GM18858 (cell line): ENCODE data around the gene HMGCS2.

Source experiments
- ATAC-seq: cut with Tn5 transposase; IDR thresholded peaks from one replicate; pipeline ENCODE4 v1.9.1; 2021; ENCODE audit not compliant: unreplicated experiment

Gene HMGCS2

GRCh38 chr1:119762953-119763352 is 5.8 kb downstream of the HMGCS2 start:
- ATAC-seq: no peak

DNA sequence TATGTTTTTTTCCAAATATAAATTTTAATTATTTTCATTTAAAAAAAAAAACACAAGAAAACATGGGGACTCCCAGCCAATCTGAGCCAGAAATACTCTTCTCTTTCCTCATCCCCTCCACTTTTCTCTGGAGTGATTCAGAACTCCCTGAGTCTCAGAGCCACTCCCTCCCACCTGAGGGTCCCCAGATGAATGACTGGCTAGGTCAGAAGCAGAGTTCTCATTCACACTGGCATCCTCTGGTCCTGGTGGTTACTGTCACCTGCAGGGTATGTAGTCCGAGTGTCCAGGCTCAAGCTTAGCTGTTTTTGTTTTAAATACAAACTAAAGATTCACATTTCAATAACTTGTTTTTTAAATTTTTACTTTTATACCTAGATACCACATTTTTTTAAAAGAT is 6.3 kb downstream of the HMGCS2 start:
- ATAC-seq: no peak

DNA sequence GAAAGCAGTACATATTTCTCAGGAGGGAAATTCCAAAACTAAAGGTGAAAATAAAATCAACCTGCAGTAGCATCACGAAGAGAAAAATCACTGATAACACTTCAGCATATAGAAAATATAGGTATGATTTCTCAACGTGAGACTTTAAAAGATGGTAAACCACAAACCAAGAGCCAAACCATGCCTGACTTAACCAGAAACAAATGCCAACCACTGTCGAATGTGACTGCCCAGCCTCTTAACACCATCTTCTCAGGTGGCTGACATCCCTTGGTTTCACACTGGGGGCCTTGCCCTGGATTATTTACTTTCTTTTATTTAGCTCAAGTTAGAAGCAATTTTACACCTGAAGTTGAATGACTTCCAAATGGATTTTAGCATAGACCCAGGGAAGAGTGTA is 10.1 kb downstream of the HMGCS2 start:
- ATAC-seq: no peak

DNA sequence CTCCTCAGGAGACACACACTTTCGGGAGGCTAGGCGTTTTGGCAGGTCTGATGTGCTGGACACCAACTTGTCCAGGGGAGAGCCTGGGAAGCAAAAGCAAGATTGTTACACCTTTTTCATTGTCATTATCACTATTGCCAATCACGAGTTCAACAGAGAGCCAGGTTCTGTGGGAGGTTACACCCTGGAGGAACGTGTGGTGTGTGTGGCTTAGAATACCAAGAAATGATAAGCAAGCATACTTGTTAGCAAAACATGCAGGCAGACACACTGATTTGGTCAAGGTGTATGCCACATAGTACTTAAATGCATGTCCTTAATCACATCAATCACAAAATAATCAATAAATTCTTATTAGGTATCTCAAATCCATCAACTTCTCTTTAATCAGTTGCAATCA is 16.1 kb downstream of the HMGCS2 start:
- no peak for ATAC-seq

GRCh38 chr1:119748040-119748439 is 20.7 kb downstream of the HMGCS2 start:
- no peak for ATAC-seq

GRCh38 chr1:119747451-119747850 is 21.3 kb downstream of the HMGCS2 start:
- ATAC-seq: no peak

DNA sequence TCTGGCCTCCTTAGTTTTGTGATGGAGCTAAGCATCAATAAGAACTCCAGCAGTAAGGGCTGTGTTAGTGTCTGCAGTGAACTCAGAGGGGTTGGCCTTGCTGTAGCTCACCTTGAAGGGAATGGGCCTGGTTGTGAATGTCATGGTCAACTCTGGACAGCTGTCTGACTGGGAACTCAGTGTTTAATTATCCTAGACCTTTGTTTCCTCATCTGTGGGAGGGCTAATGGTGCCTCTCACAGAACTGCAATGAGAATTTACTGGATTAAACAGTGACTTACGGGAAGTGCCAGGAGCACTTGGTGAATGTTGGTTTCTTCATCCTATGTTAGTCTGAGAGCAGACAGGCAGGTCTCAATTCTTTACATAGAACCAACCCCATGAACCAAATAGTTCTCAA is 23.7 kb downstream of the HMGCS2 start:
- ATAC-seq: no peak

DNA sequence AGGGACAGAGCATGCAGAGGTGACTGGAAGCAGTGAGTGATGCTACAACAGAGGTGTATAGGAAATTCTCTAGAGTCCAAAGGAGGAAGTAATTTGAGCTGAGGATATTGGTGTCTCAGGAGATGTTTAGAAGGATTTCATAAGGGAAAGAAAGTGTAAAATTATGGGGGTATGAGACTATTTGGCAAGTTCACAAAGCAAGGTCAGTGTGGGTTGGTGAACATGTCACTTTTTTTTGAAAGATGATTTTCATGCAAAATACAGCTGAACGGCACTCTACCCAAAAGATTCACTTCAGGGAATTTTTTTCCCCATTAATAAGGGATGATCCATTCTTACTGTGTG is 24.1 kb downstream of the HMGCS2 start:
- no peak for ATAC-seq

DNA sequence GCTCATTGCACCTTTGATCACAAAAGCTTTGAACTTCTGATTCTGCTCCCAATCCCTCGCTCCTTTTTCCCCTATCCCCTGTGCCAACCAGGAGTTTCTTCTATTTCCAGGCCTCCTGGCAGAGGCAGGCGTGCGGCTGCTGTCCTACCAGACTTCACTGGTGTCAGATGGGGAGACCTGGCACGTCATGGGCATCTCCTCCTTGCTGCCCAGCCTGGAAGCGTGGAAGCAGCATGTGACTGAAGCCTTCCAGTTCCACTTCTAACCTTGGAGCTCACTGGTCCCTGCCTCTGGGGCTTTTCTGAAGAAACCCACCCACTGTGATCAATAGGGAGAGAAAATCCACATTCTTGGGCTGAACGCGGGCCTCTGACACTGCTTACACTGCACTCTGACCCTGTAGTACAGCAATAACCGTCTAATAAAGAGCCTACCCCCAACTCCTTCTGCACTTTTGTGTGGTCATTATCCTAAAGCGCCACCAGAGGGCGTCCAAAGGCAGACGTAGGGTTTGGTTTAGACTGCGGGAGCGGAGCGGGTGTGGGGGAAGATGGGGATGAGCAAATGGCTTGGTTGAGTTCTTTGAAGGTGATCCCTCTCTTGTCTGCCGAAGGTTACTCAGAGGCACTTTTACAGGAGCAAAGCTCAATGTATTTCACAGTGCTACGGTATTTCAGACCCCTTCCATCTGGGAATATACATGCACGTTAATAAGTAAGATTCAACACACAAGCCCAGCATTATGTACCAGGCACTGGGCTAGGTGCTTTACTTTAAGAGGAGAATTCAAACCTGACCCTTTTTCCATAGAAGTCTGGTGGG is 24.7 kb downstream of the HMGCS2 start:
- peak; percentile 55 for ATAC-seq

GRCh38 chr1:119743308-119743707 is 25.4 kb downstream of the HMGCS2 start:
- ATAC-seq: no peak

DNA sequence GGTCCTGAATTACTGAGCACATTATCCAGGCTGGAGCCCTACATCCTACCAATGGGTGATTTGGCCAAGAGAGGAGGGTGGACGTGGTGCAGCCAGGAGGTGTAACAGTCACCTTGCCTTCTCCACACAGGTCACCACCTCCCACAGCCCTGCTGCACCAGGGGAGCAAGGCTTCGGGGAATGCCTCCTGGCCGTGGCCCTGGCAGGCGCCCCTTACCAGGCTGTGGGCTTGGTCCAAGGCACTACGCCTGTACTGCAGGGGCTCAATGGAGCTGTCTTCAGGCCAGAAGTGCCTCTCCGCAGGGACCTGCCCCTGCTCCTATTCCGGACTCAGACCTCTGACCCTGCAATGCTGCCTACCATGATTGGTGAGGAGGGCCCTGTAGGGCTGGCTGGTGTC is 26.0 kb downstream of the HMGCS2 start:
- no peak for ATAC-seq

- ATAC-seq: no peak
Observed at GRCh38 chr1:119742202-119742601, 26.5 kb downstream of the HMGCS2 start.

DNA sequence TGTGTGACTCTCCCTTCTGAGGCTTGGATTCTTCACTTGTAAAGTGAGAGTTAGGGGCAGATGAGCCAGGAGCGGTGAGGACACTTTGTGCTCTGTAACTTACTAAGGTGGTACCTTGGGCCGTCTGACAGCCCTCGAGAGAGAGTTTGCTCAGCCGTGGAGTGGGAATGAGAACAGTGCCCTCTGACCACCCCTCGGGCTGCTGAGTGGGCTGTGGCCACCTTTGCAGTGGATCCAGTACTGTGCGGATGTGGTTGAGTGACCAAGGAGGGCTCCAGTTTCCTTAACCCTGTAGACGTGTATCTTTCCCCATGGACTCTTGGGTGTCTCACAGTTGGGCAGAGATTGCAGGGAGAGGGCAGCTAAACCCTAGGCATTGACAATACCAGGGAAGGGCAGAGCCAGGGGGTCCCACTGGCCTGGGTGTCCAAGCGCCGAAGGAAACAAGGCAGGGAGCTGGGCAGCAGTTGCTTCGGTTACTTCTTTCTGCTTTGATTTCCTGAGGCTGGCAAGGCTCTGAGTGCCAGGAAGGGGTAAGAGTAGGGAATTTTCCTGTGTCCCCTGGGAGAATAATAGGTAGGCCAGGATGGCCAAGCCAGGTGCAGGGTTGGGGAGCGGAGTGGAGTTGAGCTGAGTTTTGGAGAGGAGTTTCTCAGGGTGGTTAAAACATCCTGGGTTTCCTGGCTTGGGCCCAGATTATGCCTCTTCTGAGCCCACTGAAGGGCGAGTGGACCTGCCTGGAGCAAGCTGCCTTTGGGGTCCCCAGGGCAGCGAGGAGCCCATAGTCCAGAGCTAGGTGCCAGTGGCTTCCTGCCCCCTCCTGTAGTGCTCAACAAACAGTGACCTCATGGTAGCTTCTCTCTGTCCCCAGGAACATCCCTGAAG is 27.6 kb downstream of the HMGCS2 start:
- no peak for ATAC-seq

- no peak for ATAC-seq
Observed at GRCh38 chr1:119740261-119740660, 28.4 kb downstream of the HMGCS2 start.

- ATAC-seq: no peak
Observed at GRCh38 chr1:119739150-119739549, 29.6 kb downstream of the HMGCS2 start.

DNA sequence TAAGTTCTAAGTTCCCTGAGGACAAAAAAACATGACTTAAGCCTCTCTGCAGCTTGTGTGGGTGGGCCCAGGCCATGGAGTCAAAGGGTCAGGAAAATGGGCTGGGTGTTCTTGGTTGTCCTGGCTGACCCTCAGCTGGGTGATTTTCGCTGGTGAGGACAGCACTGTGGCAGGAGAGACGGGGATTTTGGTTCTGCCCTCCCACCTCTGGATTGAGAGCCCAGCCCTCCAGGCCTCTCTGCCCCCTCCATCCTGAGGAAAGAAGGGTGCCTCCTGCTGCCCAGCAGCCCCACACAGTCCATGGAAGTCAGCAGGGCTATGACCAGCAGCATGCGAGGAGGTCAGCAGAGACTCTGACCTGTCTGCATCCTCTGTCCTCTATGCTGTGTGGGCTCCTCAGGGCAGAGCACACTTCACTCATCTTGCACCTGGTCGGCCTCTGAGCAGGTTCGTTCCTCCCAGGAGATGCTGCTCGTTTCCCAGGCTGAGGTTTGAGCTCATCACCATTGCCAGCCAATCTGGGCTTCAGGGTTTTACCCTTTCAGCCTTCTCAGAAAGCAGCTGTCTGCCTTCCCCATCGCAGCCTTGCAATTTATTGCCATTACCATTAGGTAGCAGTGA is 30.5 kb downstream of the HMGCS2 start:
- no peak for ATAC-seq

GRCh38 chr1:119737040-119737682 is 31.5 kb downstream of the HMGCS2 start:
- ATAC-seq: no peak

GRCh38 chr1:119736649-119737039 is 32.1 kb downstream of the HMGCS2 start:
- no peak for ATAC-seq

DNA sequence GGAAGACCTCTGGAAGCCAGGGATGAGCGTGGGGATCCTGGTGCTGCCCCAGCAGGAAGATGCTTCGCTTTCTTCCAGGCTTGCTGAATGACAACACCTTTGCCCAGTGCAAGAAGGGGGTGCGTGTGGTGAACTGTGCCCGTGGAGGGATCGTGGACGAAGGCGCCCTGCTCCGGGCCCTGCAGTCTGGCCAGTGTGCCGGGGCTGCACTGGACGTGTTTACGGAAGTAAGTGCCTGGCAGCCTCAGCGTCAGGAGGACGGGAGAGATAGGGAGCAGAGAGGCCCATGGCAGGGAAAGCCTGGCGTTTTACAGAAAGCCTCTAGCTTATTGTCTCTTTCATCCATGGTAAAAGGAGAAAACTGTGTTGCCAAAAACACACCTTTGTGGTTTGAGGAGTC is 33.5 kb downstream of the HMGCS2 start:
- ATAC-seq: no peak

GRCh38 chr1:119733754-119734153 is 35.0 kb downstream of the HMGCS2 start:
- ATAC-seq: no peak

DNA sequence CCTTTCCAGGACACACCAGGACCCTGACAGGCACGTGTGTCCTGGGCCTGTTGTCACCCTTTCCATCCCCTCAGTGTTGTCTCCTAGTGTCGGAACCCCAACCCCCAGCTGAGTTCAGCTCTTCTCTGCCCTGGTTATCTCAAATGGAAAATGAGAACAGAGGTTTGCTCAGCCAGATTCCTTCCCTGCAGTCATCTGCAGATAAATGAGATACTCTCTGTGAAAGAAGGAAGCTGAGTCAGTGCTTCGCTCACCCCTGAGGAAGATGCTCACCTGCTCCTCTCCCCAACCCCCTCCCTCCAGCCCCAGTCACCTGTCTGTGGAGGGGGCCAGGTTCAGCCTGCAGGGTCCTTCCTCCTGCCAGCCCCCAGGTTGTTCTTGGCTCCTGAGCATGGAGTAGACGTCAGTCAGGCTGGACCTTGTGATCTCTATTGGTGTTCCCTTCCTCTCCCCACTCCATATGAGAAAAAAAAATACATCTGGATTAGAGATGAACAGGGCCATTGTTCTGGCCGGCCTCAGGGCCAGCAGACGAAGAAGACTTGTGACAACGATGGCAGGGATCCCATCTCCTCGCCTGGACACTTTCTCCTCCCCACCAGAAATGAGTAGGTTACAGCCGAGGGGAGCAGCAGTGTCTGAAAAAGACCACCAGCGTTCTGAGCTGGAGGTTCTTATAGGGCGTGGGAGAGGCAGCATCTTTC is 36.1 kb downstream of the HMGCS2 start:
- no peak for ATAC-seq
